ENCODE results near the gene HIPK1. TPM values are rescaled to one million over a fixed set of nuclear protein-coding genes. Genes with fewer than 3 reads are reported as not detected.

Gene HIPK1
- total RNA-seq, 2 donors from 2014 or later: 43.7 to 75.8 TPM

DNA sequence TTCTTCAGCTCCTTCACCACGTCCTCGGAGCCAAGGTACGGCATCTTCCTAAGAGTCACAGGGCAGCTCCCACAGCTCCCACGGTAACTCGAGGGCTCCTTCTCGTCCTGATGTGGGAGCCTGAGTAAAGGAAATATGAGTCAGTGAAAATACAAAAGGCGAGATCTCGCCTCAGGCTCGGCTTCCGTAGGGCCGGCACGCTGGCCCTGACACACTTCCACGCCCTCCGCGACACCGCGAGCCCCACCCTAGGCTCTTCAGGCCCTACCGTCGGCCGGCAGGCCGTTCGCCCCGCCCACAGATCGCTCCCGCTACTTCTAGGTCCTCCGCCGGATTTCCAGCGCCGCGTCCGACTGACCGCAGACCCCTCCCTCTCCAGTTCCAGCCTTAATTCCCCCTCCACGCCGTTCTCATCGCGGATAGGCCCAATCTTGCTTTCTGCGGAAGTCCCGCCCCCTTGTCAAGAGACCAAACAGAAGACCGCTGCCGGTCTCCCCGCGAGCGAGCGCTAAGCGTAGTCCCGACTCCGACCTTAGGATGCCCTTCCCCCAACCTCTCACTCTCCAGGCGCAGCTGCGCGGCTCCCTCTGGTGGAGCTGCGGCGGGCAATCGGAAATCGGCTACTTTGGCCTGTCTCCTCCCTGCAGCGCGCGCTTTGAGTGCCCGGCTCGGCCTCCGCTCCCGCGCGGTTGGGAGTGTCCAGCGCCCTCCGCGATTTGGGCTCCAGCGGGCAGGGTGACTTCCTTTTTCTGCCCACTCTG, 24.3 kb upstream of the HIPK1 start, which contains the start of the genes AP4B1 and DCLRE1B:
TSS of gene AP4B1 (minus strand) at position 126 of the 761 bp plus-strand sequence. CDS start at position 44, 82 bp downstream.
TSS of gene DCLRE1B (plus strand) at position 653 of the 761 bp plus-strand sequence. CDS start 261 bp downstream, outside the sequence.
- ATAC-seq: peak; percentile 89 to 92
- H3K27ac Mint-ChIP-seq: peak within 1 kb of the TSS; percentile 92 to 99
- H3K36me3 Mint-ChIP-seq: peaks cover 35 to 52% of the 10 kb centered on the region in 2 donors
- H3K9me3 Mint-ChIP-seq: no peaks in the 10 kb centered on the region
- peak; percentile 96 to 99 for DNase-seq (ENCODE audit: low spot score in 2 of 2)

DNA sequence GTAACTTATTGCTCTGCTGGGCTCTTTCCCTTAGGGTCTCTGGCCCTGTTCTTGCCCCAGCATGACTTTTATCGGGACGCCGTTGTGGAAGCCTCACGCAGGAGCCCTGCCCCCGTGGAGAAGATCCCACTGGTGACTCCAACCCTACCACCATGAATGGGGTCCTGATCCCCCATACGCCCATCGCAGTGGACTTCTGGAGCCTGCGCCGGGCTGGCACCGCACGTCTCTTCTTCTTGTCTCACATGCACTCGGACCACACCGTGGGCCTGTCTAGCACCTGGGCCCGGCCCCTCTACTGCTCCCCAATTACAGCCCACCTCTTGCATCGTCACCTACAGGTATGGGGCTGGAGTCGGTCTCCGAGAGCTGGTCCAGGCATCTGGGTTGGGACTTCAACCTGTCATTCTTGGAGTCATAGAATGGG, 23.7 kb upstream of the HIPK1 start:
- ATAC-seq (peak in 1 of 2 donors; percentile 1), DNase-seq (ENCODE audit: low spot score in 2 of 2) (peak in 1 of 2 donors; percentile 30)
- H3K36me3 Mint-ChIP-seq: peaks cover 30 to 46% of the 10 kb centered on the region in 2 donors
- peak overlapping the region; percentile 92 to 99 for H3K27ac Mint-ChIP-seq
- H3K9me3 Mint-ChIP-seq: no peaks in the 10 kb centered on the region

DNA sequence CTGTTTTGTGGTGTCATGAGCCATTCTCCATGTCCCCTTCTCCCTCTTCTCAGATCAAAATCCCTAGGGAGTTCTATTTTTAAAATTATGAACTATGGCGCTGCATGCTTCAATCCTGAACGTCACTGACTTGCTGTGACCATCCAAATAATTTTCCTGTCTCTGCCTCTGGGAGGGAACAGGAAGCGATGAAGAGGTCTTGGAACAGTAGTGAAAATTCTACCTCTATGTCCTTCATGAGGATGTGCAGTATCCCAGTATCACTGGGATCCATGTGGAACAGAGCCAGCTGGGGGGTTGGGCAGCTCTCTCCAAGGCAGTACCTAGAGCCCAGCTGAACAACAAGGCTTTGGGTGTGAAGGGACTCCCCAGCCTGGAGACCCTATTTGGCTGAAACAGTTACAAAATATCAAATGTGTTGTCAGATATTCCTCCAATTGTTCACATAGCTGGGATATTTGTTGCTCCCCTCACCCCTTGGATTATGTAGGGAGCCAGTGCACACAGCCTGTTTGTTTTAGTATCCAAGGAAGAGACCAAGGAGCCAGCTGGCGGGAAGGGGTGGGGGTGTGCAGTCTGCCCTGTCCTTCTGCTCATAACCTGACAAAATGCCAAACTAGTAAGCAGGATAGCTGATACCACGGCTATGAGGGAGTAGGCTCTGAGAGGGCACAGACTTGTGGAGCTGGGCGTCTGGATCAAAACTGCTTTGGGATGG, 16.4 kb upstream of the HIPK1 start:
- no peak for DNase-seq (ENCODE audit: low spot score in 2 of 2)
- no peaks in the 10 kb centered on the region for H3K9me3 Mint-ChIP-seq
- no peak overlapping the region for H3K27ac Mint-ChIP-seq
- no peak for ATAC-seq
- H3K36me3 Mint-ChIP-seq: peaks cover 12 to 25% of the 10 kb centered on the region in 2 donors

DNA sequence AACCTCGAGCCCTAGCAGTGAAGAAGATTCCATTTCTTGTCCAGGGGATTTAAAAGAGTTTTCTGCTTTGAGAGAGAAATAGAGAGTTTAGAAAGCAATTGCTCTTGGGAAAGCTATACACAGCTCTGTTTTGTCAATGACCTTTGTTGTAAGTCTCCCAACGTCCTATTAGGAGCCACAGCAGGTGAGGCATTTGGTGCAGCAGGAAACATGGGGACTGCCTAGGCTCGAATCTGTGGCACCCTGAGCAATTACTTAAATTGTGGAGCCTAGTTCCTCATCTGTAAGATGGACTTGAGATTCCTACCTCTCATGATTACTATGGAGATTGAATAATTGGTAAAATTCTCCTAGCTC, 15.8 kb upstream of the HIPK1 start:
- Mint-ChIP-seq H3K27ac (no peak overlapping the region), H3K36me3 (peaks cover 12 to 20% of the 10 kb centered on the region in 2 donors), H3K9me3 (no peaks in the 10 kb centered on the region)
- ATAC-seq: no peak
- DNase-seq (ENCODE audit: low spot score in 2 of 2): no peak

DNA sequence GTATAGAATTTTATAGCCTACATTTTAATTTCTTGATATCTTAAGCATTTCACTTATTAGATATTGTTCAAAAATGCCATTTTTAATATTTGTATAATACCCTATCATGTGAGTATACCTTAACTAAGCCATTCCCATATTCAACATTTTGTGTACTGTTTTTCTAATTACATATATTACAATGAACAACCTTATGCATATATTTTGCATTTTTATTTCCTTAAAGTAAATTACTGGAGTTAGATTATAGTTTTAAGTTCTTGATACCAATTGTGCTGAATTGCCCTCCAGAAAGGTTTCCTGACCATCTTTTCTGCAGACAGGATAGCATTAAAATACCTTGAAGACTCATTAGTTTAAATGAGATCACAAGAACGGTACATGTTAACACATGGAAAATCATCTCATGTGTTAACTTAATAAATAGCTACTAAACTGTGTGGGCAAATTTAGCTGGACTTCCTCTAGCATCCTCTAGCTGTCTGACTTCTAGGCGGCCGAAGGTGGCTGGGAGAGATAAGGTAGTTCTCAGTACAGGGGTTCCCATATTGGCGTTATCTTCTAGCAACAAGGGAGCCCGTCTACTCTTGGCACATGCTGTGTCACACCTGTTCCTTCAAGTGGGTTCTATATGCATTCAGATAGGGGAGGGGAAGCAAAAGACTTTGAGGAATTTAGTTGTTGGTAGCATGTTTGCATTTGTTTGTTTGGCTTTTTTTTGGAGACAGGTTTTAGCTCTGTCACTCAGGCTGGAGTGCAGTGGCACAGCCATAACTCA, 15.0 kb upstream of the HIPK1 start:
- DNase-seq (ENCODE audit: low spot score in 2 of 2) (no peak), ATAC-seq (no peak)
- Mint-ChIP-seq H3K36me3 (peaks cover 12 to 18% of the 10 kb centered on the region in 2 donors), H3K27ac (peak overlapping the region in 1 of 2 donors; percentile 38), H3K9me3 (no peaks in the 10 kb centered on the region)

DNA sequence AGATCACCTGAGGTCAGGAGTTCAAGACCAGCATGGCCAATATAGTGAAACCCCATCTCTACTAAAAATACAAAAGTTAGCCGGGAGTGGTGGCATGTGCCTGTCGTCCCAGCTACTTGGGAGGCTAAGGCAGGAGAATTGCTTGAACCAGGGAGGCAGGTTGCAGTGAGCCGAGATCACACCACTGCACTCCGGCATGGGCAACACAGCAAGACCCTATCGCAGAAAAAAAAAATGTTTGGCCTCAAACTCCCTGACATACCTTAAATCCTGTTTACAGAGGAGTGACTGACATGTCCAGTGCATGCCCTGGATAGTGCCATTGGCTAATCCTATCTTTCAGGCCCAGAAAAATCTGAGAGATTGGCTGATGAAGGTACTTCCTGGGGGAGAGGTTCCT, 12.2 kb upstream of the HIPK1 start:
- Mint-ChIP-seq H3K36me3 (peaks cover 4 to 11% of the 10 kb centered on the region in 2 donors), H3K27ac (no peak overlapping the region), H3K9me3 (no peaks in the 10 kb centered on the region)
- no peak for DNase-seq (ENCODE audit: low spot score in 2 of 2)
- no peak for ATAC-seq

DNA sequence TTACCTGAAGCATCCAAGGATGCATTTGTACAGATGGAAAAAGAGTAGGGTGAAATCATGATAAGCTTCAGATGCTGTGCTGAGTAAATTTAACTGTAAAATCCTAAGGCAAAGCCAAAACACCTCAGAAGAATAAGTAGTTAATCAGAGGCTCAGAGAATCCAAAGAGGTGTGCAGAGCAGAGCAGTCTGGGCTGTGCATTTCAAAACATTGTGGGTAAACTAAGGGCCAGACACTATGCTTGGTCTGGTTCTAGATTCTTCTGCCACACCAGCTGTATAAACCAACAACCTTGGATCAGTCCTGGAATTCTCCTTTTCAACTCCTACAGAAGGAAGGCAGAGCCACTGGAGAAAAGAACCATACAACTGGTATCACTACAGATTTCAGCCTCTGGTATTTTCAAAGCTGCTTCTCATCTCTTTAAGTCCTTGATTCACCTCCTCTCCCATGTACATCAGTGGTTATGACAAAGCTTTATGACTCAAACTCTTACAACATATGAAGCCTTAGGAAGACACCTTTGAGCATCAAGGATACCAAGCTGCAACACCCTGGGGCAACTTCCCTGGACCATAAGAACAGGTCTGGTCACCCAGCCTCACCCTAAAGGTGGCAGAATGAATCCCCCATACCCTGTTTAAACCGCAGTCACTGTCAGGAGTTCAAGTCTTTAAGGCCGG, 11.6 kb upstream of the HIPK1 start:
- ATAC-seq: peak; percentile 82 to 89
- DNase-seq (ENCODE audit: low spot score in 2 of 2): no peak
- Mint-ChIP-seq H3K27ac (peak overlapping the region in 1 of 2 donors; percentile 34), H3K9me3 (no peaks in the 10 kb centered on the region), H3K36me3 (peaks cover 4 to 11% of the 10 kb centered on the region in 2 donors)

DNA sequence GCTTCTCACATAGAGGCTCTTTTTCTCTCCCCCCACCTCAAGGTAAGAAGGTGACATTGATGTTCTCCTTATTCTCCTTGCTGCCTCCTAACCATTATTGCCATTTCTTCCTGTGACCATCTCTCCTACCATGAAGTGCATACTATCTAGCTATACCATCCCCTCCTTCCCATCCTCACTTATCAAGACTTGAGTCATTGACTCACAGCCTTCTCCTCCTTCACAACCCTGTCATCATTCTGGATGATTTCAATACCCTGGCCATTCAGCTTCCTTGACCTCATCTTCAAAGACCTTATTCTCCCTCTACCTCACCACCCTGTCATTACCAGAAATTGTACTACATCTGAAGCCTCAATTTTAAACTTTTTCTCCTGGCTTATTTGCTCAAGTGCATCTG, 10.9 kb upstream of the HIPK1 start:
- no peak for DNase-seq (ENCODE audit: low spot score in 2 of 2)
- ATAC-seq: peak; percentile 37 to 57
- Mint-ChIP-seq H3K27ac (peak overlapping the region in 1 of 2 donors; percentile 34), H3K9me3 (no peaks in the 10 kb centered on the region), H3K36me3 (peaks cover 4 to 11% of the 10 kb centered on the region in 2 donors)

DNA sequence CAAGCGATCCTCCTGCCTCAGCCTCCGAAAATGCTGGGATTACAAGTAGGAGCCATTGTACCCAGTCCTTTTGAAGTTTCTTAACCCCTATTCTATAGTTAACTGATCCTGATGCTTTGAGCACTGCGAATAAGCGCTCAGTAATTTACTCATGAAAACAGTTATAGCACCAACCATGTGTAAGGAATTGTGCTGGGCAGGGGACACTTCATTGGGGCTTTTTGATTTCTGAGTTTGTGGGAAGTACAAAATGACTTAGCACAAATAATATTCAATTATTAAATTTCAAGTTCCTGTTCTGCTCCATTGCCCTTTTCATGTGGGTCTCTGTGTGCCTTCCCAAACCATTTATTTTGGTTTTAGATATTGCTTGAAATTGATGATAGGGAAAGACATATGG, 6.2 kb upstream of the HIPK1 start:
- no peak for ATAC-seq
- Mint-ChIP-seq H3K9me3 (no peaks in the 10 kb centered on the region), H3K36me3 (no peaks in the 10 kb centered on the region), H3K27ac (no peak overlapping the region)
- no peak for DNase-seq (ENCODE audit: low spot score in 2 of 2)

DNA sequence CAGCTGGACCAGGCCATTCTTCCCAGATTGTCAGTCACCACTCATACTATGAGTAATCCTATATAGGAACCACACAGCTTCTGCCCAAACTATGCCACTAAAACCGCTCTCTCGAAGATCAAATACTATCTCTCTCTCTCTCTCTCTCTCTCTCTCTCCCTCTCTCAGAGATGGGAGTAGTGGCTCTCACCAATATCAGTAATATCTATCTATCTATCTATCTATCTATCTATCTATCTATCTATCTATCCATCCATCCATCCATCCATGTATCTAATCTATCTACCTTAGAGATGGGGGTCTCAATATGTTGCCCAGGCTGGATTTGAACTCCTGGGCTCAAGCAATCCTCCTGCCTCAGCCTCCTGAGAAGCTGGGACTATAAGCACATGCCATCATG, 4.7 kb upstream of the HIPK1 start:
- H3K9me3 Mint-ChIP-seq: no peaks in the 10 kb centered on the region
- no peak for DNase-seq (ENCODE audit: low spot score in 2 of 2)
- H3K36me3 Mint-ChIP-seq: no peaks in the 10 kb centered on the region
- ATAC-seq: no peak
- no peak overlapping the region for H3K27ac Mint-ChIP-seq

DNA sequence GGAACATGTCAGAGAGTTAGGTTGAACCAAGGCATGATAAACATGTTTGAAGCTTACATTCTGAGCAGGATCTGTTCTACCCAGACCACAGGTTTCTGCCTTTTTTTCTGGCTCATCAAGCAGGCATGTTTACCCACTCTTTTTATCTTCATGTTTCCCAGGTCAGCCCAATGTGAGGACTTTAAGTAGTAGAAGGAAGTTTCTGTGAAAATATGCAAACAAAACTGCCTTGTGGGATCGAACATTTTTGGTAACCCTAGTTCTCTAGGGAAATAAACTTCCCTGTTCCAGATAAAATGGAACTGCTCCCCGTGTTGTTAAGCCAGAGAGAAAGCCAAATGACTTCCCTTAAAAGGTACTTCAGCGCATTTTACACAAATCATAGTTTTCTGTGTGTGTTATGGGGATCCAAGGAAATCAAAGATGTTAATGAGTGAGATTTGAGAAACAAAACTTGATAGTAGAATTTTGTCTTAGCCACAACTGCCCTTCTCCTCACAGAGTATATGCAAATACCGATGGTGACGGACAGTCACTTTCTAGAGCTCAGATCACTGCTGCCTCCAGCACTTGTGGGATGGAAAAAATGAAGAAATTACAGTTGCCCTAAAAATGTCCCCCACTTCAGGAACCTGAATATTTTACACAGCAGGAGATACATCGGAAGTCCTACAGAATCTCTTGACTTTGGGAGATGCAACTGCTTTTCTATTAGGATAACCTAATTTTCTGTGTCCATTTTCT, 765 bp upstream of the HIPK1 start:
- Mint-ChIP-seq H3K36me3 (peaks cover 0 to 5% of the 10 kb centered on the region in 2 donors), H3K27ac (peak overlapping the region; percentile 97 to 99), H3K9me3 (no peaks in the 10 kb centered on the region)
- DNase-seq (ENCODE audit: low spot score in 2 of 2): no peak
- peak in 1 of 2 donors; percentile 25 for ATAC-seq

DNA sequence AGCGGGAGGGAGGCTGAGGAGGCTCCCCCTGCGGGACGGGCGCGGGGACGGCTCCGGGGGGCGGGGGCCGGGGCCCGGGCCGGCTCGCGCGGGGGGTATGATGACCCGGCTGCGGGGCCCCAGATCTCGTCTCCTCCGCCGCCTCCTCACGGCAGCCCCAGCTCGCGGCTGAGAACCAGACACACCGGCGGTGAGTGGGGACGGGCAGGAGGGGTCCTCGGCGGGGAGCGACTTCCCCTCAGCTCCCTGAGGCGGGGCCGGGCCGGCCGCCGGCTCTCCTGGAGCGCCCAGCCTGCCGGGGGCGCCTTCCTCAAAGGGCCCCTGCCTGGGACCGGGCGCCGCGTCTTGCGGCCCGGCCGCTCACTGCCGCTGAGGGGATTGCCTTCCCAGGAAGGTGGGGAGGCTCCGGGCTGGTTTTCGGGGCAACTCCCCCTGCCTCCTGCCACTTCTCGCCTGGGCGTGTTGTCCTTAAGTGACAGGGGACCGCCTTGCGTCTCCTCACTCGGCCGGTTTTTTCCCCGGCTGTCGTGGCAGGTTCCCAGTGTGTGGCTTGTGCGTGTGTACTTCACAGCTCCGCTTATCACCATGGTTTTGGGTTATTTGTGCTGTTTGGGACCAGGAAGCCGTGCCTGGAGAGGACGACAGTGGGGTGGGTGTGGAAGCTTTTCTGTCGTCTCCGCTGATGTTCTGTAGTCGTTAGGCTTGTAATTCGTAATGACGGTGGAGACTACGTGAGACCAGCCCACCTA, 800 bp downstream of the HIPK1 start:
- peaks cover 0 to 5% of the 10 kb centered on the region in 2 donors for H3K36me3 Mint-ChIP-seq
- ATAC-seq: peak; percentile 47 to 52
- H3K9me3 Mint-ChIP-seq: no peaks in the 10 kb centered on the region
- peak; percentile 64 to 87 for DNase-seq (ENCODE audit: low spot score in 2 of 2)
- peak overlapping the region; percentile 99 to 100 for H3K27ac Mint-ChIP-seq

DNA sequence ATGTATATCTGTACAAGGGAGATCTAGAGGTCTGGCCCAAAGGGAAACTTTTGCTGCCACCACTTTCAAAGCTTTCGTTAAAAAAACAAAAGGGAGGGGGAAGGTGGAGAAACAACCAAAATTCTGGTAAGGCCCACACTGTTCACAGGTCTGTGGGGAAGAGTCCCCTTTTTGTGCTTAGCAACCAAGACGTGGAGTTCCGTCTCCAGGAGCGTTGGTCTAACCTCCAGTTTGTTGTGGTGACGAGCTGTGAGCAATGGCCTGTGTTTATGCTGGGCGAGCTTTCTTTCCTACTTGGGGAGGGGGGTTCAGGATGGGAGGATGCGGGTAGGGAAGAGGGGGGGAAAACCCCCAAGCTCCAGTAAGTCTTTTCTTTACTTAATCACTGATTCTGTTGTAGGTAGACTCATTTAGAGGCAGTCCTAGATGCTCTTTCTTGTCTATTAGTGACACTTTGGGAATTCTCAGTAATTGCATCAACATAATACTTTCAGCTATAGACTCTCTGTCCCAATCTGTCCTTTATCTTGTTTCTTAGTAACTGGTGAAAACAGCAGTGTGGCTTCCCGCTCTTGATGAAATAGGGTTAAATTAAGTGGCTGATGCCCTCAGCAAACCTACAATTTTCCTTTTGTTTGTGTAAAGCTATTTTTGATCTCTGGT, 1.5 kb downstream of the HIPK1 start:
- Mint-ChIP-seq H3K27ac (peak overlapping the region; percentile 99 to 100), H3K36me3 (peaks cover 0 to 5% of the 10 kb centered on the region in 2 donors), H3K9me3 (no peaks in the 10 kb centered on the region)
- ATAC-seq (peak; percentile 70 to 74), DNase-seq (ENCODE audit: low spot score in 2 of 2) (peak; percentile 68 to 89)

DNA sequence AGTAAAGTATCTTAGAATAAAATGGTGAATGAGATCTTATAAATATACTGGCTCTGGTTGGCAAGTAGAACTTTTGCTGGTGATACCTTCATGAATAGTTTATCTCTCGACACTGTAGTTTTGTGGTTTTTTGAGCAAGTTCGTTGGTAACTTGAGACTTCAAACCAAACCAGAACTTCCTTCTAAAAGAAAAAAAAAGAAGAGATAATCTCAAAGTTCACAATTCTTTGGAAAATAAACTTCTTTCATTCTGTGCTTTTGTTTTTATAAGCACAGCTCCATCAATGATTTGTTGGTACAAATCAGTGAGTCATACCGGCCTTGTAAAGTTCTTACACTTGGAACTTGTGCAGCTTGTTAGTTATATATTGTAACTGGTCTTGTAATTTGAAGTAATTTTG, 2.3 kb downstream of the HIPK1 start:
- peak overlapping the region; percentile 99 to 100 for H3K27ac Mint-ChIP-seq
- ATAC-seq: no peak
- no peaks in the 10 kb centered on the region for H3K9me3 Mint-ChIP-seq
- no peak for DNase-seq (ENCODE audit: low spot score in 2 of 2)
- peaks cover 0 to 5% of the 10 kb centered on the region in 2 donors for H3K36me3 Mint-ChIP-seq

Data from activated naive CD4-positive, alpha-beta T cell treated with anti-CD3 and anti-CD28 coated beads, Interleukin-2, amount 50 U/mL, for 72 hours (primary cell).